HEK293T (cell line): Measurements from ENCODE around the gene FAXDC2.
A peak's percentile ranks its signal among the peaks of the same experiment; 100 is the strongest.

Experiments
- CTCF ChIA-PET: fragments of 350-600 bp; formaldehyde crosslinking; extraction: SDS; loops from one replicate; lab custom pipeline; 2021; ENCODE audit warnings: antibody characterized with exemption, inconsistent platforms; lab: Yijun Ruan, JAX
- POLR2A ChIA-PET: fragments of 350-600 bp; formaldehyde crosslinking; extraction: SDS; loops from one replicate; lab custom pipeline; 2020; ENCODE audit warnings: antibody characterized with exemption, inconsistent platforms; lab: Yijun Ruan, JAX
- DNase-seq: peaks from one replicate; pipeline ENCODE4 v3.0.0; 2012; ENCODE audit warnings: mixed read lengths; ENCODE audit errors: extremely low spot score
- ARNT ChIP-seq: fragments of 450-650 bp; IDR thresholded peaks from 2 replicates; pipeline ENCODE4 v1.6.1; 2017; ENCODE audit warnings: mild to moderate bottlenecking
- BHLHE40 ChIP-seq: fragments of 450-650 bp; IDR thresholded peaks from 2 replicates; pipeline ENCODE4 v1.6.1; 2016; ENCODE audit warnings: mild to moderate bottlenecking, moderate library complexity, borderline replicate concordance
- CTBP1 ChIP-seq: fragments of 450-650 bp; IDR thresholded peaks from 2 replicates; pipeline ENCODE4 v1.6.1; 2016; ENCODE audit warnings: borderline replicate concordance
- ELF4 ChIP-seq: fragments of 450-650 bp; IDR thresholded peaks from 2 replicates; pipeline ENCODE4 v1.6.1; 2017; ENCODE audit warnings: antibody characterized with exemption
- FOXA1 ChIP-seq: fragments of 450-650 bp; IDR thresholded peaks from 2 replicates; pipeline ENCODE4 v1.6.1; 2016; ENCODE audit warnings: mild to moderate bottlenecking
- FOXK2 ChIP-seq: fragments of 450-650 bp; IDR thresholded peaks from 2 replicates; pipeline ENCODE4 v1.6.1; 2016; ENCODE audit warnings: mild to moderate bottlenecking
- FOXM1 ChIP-seq: fragments of 450-650 bp; IDR thresholded peaks from 2 replicates; pipeline ENCODE4 v1.6.1; 2017; ENCODE audit warnings: mild to moderate bottlenecking, borderline replicate concordance
- HDGF ChIP-seq: fragments of 450-650 bp; IDR thresholded peaks from 2 replicates; pipeline ENCODE4 v1.6.1; 2017; ENCODE audit warnings: antibody characterized with exemption, borderline replicate concordance
- L3MBTL2 ChIP-seq: fragments of 450-650 bp; conservative IDR thresholded peaks from 2 replicates; pipeline ENCODE4 v1.6.1; 2016; ENCODE audit warnings: mild to moderate bottlenecking
- LEF1 ChIP-seq: fragments of 450-650 bp; IDR thresholded peaks from 2 replicates; pipeline ENCODE4 v1.6.1; 2017; ENCODE audit warnings: mild to moderate bottlenecking, borderline replicate concordance
- NFRKB ChIP-seq: fragments of 450-650 bp; IDR thresholded peaks from 2 replicates; pipeline ENCODE4 v1.6.1; 2016; ENCODE audit warnings: mild to moderate bottlenecking, moderate library complexity
- SP1 ChIP-seq: fragments of 450-650 bp; IDR thresholded peaks from 2 replicates; pipeline ENCODE4 v1.6.1; 2017
- SUZ12 ChIP-seq: fragments of 450-650 bp; IDR thresholded peaks from 2 replicates; pipeline ENCODE4 v1.6.1; 2016; ENCODE audit warnings: mild to moderate bottlenecking
- TARDBP ChIP-seq: fragments of 450-650 bp; IDR thresholded peaks from 2 replicates; pipeline ENCODE4 v1.6.1; 2016
- ZNF384 ChIP-seq: fragments of 450-650 bp; IDR thresholded peaks from 2 replicates; pipeline ENCODE4 v1.6.1; 2016
- TF ChIP-seq, protein P1 (sequence below): fragments of 450-650 bp; IDR thresholded peaks from 2 replicates; pipeline ENCODE4 v1.6.1; 2016

Gene FAXDC2

GRCh38 chr5:154816891-154817492 lies 33.4 kb downstream of the FAXDC2 start:
- CTCF ChIA-PET, result no interaction called here
- no peak for TF ChIP-seq ZNF384
- DNase-seq, result no peak
- POLR2A ChIA-PET, result no interaction called here

GRCh38 chr5:154815684-154816247 lies 34.6 kb downstream of the FAXDC2 start:
- TF ChIP-seq ELF4 (no peak), ZNF384 (no peak), TARDBP (no peak), LEF1 (no peak)
- POLR2A ChIA-PET, result no interaction called here
- CTCF ChIA-PET, result no interaction called here
- no peak for DNase-seq

GRCh38 chr5:154815025-154815424 lies 35.4 kb downstream of the FAXDC2 start:
- TF ChIP-seq ELF4, result no peak
- TF ChIP-seq SP1, result no peak
- no peak for TF ChIP-seq L3MBTL2
- no peak for TF ChIP-seq FOXM1
- no peak for TF ChIP-seq ARNT
- no peak for TF ChIP-seq LEF1
- no peak for TF ChIP-seq TARDBP
- TF ChIP-seq ZNF384, result no peak
- TF ChIP-seq, protein P1, sequence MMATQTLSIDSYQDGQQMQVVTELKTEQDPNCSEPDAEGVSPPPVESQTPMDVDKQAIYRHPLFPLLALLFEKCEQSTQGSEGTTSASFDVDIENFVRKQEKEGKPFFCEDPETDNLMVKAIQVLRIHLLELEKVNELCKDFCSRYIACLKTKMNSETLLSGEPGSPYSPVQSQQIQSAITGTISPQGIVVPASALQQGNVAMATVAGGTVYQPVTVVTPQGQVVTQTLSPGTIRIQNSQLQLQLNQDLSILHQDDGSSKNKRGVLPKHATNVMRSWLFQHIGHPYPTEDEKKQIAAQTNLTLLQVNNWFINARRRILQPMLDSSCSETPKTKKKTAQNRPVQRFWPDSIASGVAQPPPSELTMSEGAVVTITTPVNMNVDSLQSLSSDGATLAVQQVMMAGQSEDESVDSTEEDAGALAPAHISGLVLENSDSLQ, result no peak
- no peak for TF ChIP-seq FOXA1
- no peak for TF ChIP-seq FOXK2
- ChIA-PET POLR2A (no interaction called here), CTCF (no interaction called here)
- DNase-seq, result no peak

DNA sequence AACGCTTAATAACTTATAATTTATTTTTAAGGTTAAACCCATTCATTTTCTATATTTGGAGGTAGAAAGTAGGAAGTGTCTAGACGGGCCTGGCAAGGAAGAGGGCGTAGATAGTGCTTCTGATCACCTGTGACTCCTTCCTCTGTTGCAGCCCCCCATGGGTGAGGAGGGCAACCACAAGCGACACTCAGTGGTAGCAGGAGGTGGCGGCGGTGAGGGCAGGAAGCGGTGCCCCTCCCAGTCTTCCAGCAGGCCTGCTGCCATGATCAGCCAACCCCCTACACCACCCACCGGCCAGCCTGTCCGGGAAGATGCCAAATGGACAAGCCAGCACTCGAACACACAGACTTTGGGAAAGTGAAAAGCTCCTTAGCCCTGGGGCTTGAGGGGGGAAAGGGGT lies 36.7 kb downstream of the FAXDC2 start:
- TF ChIP-seq SUZ12 (no peak), FOXM1 (no peak)
- ChIA-PET CTCF (interaction anchor here (0.6 kb wide), 2 partner anchors 11 to 42 kb away, joined by 3 to 4 read pairs; no protein-coding TSS in a partner anchor), POLR2A (no interaction called here)
- no peak for DNase-seq

- DNase-seq, result no peak
- TF ChIP-seq LEF1, result no peak
- no peak for TF ChIP-seq FOXK2
- no peak for TF ChIP-seq ELF4
- no peak for TF ChIP-seq BHLHE40
- TF ChIP-seq NFRKB, result no peak
- TF ChIP-seq FOXA1, result no peak
- TF ChIP-seq HDGF, result no peak
- TF ChIP-seq TARDBP, result no peak
- TF ChIP-seq FOXM1, result no peak
- no peak for TF ChIP-seq SUZ12
- TF ChIP-seq, protein P1, result no peak
- TF ChIP-seq SP1, result no peak
- TF ChIP-seq L3MBTL2, result no peak
- TF ChIP-seq ZNF384, result no peak
- TF ChIP-seq CTBP1, result no peak
- no peak for TF ChIP-seq ARNT
- CTCF ChIA-PET, result no interaction called here
- POLR2A ChIA-PET, result no interaction called here
These were observed 37.2 kb downstream of the FAXDC2 start for GRCh38 chr5:154813158-154813557.

- CTCF ChIA-PET, result no interaction called here
- DNase-seq, result peak; percentile 75
- TF ChIP-seq HDGF, result no peak
- TF ChIP-seq NFRKB, result no peak
- POLR2A ChIA-PET, result no interaction called here
These were observed 38.5 kb downstream of the FAXDC2 start for GRCh38 chr5:154811653-154812465.

- CTCF ChIA-PET, result no interaction called here
- POLR2A ChIA-PET, result no interaction called here
These were observed 39.2 kb downstream of the FAXDC2 start for GRCh38 chr5:154811239-154811638.

More at GRCh38 chr5:154811239-154811638, 39.2 kb downstream of the FAXDC2 start:
- no peak for DNase-seq
- no peak for TF ChIP-seq HDGF
- TF ChIP-seq CTBP1, result no peak
- no peak for TF ChIP-seq FOXA1
- TF ChIP-seq, protein P1, result no peak
- no peak for TF ChIP-seq ARNT
- no peak for TF ChIP-seq TARDBP
- no peak for TF ChIP-seq L3MBTL2
- TF ChIP-seq ZNF384, result no peak
